ENCODE data around the gene ZNF433.

The ZNF433 gene

DNA sequence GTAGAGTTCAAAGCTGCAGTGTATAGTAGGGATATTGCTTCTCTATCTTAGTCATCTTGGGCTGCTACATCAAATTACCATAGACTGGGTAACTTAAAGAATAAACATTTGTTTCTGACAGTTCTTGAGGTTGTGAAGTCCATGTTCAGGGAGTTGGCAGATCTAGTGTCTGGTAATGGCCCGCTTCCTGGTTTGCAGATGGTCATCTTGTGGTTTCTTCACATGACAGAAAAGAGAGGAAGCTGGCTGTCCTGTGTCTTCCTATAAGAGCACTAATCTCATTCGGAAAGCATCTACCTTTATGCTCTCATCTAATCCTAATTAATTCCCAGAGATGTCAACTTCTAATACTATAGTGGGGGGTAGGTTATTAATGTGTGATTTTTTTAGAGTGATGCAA is 64.4 kb downstream of the ZNF433 start:
- DNase-seq: no peak
- TF ChIP-seq, protein P1, sequence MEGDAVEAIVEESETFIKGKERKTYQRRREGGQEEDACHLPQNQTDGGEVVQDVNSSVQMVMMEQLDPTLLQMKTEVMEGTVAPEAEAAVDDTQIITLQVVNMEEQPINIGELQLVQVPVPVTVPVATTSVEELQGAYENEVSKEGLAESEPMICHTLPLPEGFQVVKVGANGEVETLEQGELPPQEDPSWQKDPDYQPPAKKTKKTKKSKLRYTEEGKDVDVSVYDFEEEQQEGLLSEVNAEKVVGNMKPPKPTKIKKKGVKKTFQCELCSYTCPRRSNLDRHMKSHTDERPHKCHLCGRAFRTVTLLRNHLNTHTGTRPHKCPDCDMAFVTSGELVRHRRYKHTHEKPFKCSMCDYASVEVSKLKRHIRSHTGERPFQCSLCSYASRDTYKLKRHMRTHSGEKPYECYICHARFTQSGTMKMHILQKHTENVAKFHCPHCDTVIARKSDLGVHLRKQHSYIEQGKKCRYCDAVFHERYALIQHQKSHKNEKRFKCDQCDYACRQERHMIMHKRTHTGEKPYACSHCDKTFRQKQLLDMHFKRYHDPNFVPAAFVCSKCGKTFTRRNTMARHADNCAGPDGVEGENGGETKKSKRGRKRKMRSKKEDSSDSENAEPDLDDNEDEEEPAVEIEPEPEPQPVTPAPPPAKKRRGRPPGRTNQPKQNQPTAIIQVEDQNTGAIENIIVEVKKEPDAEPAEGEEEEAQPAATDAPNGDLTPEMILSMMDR (IDR thresholded peaks at IDR 0.05; ENCODE audit: low read depth, low read length): no peak
- Histone ChIP-seq H3K9me3 (ENCODE audit: severe bottlenecking) (peaks cover 3% of the 10 kb centered on the region), H3K36me3 (no peaks in the 10 kb centered on the region), H3K4me3 (ENCODE audit: low read depth, low read length) (no peak overlapping the region), H3K27me3 (ENCODE audit: insufficient read depth, low read depth, severe bottlenecking) (no peaks in the 10 kb centered on the region), H3K27ac (no peak overlapping the region)

GRCh38 chr19:11970174-11970573 is 65.3 kb downstream of the ZNF433 start:
- H3K4me3 ChIP-seq (ENCODE audit: low read depth, low read length): no peak overlapping the region
- no peak for DNase-seq
- H3K9me3 ChIP-seq (ENCODE audit: severe bottlenecking): no peaks in the 10 kb centered on the region
- no peaks in the 10 kb centered on the region for H3K27me3 ChIP-seq (ENCODE audit: insufficient read depth, low read depth, severe bottlenecking)
- H3K36me3 ChIP-seq: no peaks in the 10 kb centered on the region
- TF ChIP-seq, protein P1 (IDR thresholded peaks at IDR 0.05; ENCODE audit: low read depth, low read length): no peak
- no peak overlapping the region for H3K27ac ChIP-seq

GRCh38 chr19:11964858-11965645 is 70.4 kb downstream of the ZNF433 start, which contains the start of gene ZNF763:
TSS of gene ZNF763 (plus strand) at chr19:11965040. CDS start at chr19:11965209, 169 bp downstream.
- DNase-seq: peak; percentile 97
- Histone ChIP-seq H3K27me3 (ENCODE audit: insufficient read depth, low read depth, severe bottlenecking) (no peaks in the 10 kb centered on the region), H3K27ac (peak within 1 kb of the TSS; percentile 65), H3K4me3 (ENCODE audit: low read depth, low read length) (peak within 1 kb of the TSS; percentile 93), H3K9me3 (ENCODE audit: severe bottlenecking) (no peaks in the 10 kb centered on the region), H3K36me3 (no peaks in the 10 kb centered on the region)
- TF ChIP-seq, protein P1 (IDR thresholded peaks at IDR 0.05; ENCODE audit: low read depth, low read length): no peak
